Hematopoietic multipotent progenitor cell treated with erythropoietin and hydrocortisone succinate and interleukin-3 and kit ligand, for 4 days (in vitro differentiated cells): Measurements from ENCODE around the gene STARD13.
"Not testable (repeated sequence)": the region's sequence is repeated elsewhere in the genome, so short reads cannot be mapped to it uniquely, and the experiment has no call there.

Experiments used
- DNase-seq: peaks from one replicate; pipeline ENCODE4 v3.0.0-alpha.2; 2015

STARD13 gene

GRCh38 chr13:33195693-33196464, 89.7 kb downstream of the STARD13 start:
- DNase-seq = no peak

- DNase-seq = no peak
Observed at GRCh38 chr13:33194820-33195692, 90.5 kb downstream of the STARD13 start.

DNA sequence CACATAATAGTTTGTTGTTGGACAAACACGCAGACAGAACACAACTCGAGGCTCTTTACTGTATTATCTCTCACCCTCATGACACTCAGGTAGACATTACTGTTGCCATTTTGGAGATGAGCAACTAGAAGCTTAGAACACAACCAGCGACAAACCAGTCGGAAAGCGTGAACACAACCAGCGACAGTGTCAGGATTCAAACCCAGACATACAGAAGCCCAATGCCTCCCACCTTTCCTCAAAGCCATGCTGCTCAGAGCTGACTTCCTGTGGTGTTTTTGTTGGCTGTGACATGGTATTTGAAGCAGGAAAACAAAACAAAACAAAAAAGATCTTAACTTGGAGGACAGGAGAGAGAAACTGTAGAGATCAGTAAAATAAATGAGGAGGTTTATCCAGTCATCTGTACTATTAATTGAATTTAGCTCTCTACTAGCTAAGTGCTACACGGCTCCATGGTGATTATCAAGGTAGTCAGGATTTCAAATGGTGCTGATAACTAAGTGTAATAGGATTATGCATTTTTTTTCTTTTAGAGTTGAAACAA, 92.1 kb downstream of the STARD13 start:
- no peak for DNase-seq

GRCh38 chr13:33191425-33192210, 93.9 kb downstream of the STARD13 start:
- DNase-seq = no peak

DNA sequence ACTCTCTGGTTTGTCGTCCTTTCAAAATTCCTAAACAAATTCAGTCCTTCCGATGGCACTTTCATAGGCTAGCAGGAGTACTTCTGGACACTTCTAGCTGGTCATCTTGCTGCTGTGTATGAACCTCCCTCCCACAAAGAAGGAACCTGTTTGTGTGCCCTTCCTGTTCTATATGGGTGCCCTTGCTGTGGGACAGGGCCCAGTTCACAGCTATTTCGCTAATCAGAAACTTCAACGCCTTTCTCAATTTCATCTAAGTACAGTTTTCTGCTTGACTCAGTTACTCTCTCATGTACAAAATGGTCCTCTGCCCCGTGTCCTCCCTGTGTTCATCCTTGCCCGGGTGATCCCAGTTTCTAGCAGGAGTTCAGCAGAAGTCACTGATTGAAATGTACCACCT, 96.1 kb downstream of the STARD13 start:
- no peak for DNase-seq

DNA sequence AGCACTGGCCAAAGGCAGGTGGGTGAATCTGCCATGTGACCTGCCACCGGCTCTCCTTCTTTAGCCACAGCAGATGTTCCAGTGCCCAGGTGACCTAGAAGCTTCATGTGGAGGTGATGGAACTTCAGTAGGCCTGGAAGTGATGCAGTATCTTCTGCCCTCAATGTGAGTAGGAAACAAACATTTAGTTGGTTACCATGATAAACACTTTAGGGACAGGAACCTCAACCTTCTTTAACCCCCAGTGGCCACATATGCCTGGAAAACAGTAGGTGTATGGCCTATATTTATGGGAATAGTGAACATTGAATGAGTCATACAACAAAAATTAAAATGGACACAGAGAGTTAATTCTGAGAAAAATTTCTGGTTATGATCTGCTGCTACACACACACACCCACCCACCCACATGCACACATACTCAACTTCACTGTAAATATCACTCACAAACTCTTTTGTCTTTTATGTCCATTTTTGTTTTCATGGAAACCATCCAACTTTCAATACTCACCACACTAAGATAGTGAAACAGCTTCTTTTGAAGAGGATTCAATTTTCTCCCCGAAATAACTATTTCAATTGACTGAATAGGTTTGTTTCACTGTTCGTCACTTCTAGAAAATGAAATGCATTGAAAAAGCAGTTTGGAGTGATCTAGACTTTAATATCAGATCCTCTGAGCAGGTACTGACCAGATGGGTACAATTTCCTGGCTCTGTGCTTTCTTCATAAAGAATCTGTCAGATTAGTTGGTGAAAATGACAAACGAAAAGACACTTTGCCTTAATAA, 97.3 kb downstream of the STARD13 start:
- no peak for DNase-seq

GRCh38 chr13:33186861-33187291, 98.7 kb downstream of the STARD13 start:
- DNase-seq = peak; percentile 43

DNA sequence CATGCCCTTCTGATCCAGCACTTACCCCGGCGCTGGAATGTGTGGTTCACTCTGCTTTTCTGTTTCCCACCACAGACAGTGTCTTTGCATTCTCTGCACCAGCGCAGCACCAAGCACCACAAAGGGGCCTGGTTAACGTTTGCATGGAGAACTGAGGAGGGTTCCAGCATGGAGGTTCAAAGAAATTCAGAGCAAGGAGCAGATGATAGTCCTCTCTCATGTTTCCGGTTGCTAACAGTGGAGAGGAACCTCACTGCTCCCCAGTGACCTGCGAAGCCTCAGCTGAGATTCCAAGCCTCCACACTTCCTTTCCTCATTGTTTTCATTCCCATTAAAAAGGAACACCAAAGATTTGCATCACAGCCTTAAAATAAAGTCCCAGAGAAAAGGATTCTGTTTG, 99.7 kb downstream of the STARD13 start:
- DNase-seq = no peak

- no peak for DNase-seq
Observed at GRCh38 chr13:33184530-33184929, 101.0 kb downstream of the STARD13 start.

- DNase-seq = no peak
Observed at GRCh38 chr13:33184112-33184490, 101.5 kb downstream of the STARD13 start.

GRCh38 chr13:33183431-33184111, 102.0 kb downstream of the STARD13 start:
- DNase-seq = no peak

GRCh38 chr13:33182729-33183128, 102.8 kb downstream of the STARD13 start:
- no peak for DNase-seq

- DNase-seq = no peak
Observed at GRCh38 chr13:33181264-33181663, 104.3 kb downstream of the STARD13 start.

DNA sequence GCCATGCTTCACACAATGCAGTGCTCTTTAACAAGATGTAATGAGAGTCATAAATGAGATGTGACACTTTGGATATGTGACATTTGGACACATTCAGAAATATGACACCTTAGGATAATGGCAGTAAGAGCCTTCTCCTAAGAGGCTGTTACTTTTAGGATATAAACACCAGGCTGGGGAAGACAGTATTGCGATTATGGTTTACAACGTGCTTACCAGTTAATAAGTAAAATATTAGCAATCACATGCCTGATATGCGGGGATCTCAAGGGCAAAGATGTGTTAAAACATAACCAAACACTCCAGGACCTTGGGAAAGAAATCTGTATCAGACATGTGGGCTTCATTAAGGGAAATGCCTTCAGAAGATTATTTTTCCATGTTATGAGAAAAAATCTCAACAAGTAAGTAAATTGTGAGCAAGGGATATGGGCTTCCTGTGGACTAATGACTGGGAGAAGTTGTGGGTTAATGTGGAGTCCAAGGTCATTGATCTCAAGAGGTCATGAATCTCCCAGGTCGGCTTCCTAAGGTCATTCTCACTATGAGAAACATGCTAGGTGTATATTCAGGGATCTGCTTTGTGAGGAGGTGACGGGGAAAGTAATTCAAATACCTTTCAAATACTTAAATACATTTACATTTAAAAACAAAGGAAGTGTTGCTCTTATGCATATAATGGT, 105.3 kb downstream of the STARD13 start:
- DNase-seq = no peak

DNA sequence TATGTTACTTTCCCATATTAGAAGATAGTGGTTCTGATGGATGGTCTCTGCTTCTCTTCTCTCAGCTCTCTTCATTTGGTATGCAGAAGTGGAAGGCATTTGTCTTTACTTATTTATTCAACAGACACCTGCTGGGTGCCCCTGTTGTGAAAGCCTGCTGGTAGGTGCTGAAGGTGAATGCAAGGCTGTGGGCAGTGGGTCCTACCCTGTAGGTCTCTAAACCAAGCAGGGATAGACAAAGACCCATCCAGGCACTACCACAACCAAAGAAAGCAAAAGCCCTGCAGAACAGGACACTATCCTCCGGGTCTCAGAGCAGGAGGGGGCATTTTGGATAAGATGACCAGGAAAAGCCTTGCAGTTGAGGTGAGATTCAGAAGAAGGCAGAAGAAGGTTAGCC, 106.1 kb downstream of the STARD13 start:
- no peak for DNase-seq

GRCh38 chr13:33178209-33178840, 107.2 kb downstream of the STARD13 start:
- no peak for DNase-seq

- not testable (repeated sequence) for DNase-seq
Observed at GRCh38 chr13:33177340-33178208, 108.0 kb downstream of the STARD13 start.

DNA sequence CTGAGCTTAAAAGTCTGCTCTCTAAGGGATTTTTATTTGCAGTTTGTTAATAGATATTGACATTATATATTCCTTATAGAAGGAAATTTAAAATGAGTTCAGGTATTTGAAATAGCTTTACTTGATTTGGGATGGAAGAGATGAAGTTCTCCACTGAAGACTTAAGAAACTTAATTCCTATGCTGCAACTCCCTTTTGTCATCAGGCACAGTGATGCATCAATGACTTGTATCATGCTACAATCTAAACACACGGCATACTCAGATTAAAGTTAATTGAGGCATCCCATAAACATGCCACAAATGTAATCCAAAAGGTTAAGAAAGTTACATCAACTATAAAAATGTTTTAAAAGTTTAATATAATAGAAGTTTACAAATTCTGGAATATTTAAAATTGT, 109.0 kb downstream of the STARD13 start:
- no peak for DNase-seq

- DNase-seq = no peak
Observed at GRCh38 chr13:33175991-33176390, 109.6 kb downstream of the STARD13 start.
